Small intestine (tissue), 7 donors: ENCODE data around the gene SH2D1B. TPM values are rescaled to one million over a fixed set of nuclear protein-coding genes. Genes with fewer than 3 reads are reported as not detected.

Experiments
- DNase-seq, 2 donors: peaks; one replicate each; pipeline versions ENCODE4 v3.0.0 to v3.0.0-alpha.2; 2013
- FAIRE-seq: peaks from 2 replicates; lab custom pipeline; 2012; peaks lifted over from hg19 to GRCh38; lab: Jason Lieb, UNC
- H3K27ac ChIP-seq, 3 donors: one replicate each; pipeline ENCODE4 v1.5.1; 2013; ENCODE audit warnings: low read length in 2 of 3, mild to moderate bottlenecking in 2 of 3, control low read depth in 1 of 3, inconsistent platforms in 1 of 3, low read depth in 1 of 3, moderate library complexity in 1 of 3
- H3K27me3 ChIP-seq, 3 donors: one replicate each; pipeline ENCODE4 v1.6.1; 2013; ENCODE audit warnings: low read length in 3 of 3, inconsistent platforms in 1 of 3; ENCODE audit not compliant: control insufficient read depth in 3 of 3, insufficient read depth in 3 of 3
- H3K36me3 ChIP-seq, 3 donors: one replicate each; pipeline ENCODE4 v1.6.1; 2013; ENCODE audit warnings: low read length in 3 of 3, inconsistent platforms in 1 of 3, low read depth in 1 of 3, mild to moderate bottlenecking in 1 of 3, moderate library complexity in 1 of 3; ENCODE audit not compliant: control insufficient read depth in 3 of 3, insufficient read depth in 2 of 3
- H3K4me1 ChIP-seq, 3 donors: one replicate each; pipeline ENCODE4 v1.6.1; 2013; ENCODE audit warnings: low read length in 2 of 3, inconsistent platforms in 1 of 3, low read depth in 1 of 3, mild to moderate bottlenecking in 1 of 3, moderate library complexity in 1 of 3; ENCODE audit not compliant: control insufficient read depth in 3 of 3, insufficient read depth in 2 of 3
- H3K4me3 ChIP-seq, 3 donors: one replicate each; pipeline ENCODE4 v1.5.1; 2013; ENCODE audit warnings: low read length in 3 of 3, control low read depth in 1 of 3, inconsistent platforms in 1 of 3, low read depth in 1 of 3, mild to moderate bottlenecking in 1 of 3, moderate library complexity in 1 of 3
- H3K9me3 ChIP-seq, 2 donors: one replicate each; pipeline ENCODE4 v1.6.1; 2013; ENCODE audit warnings: low read depth in 1 of 2, low read length in 1 of 2; ENCODE audit not compliant: control insufficient read depth in 2 of 2, insufficient read depth in 1 of 2
- WGBS, 3 donors: extraction: QIAGEN DNeasy Blood & Tissue Kit; methylation state at CpG; one replicate each; pipeline ENCODE4 v1.1.7; 2013; 5-methylcytosine and 5-hydroxymethylcytosine counted together
- polyA plus RNA-seq, 4 donors: library from polyadenylated mRNA; stranded (reverse) in 3 of 4; unstranded in 1 of 4; fragments of 200-250 nt in 3 of 4; fragments of 120-200 nt in 1 of 4; gene quantifications; one replicate each; pipeline versions ENCODE4 v1.2.1 to v1.2.3, GENCODE V29; 2013
- donor health status: healthy with polysubstance abuse.
- donor health status: control.
- donor health status: control.
- donor health status: Bipolar disorder and iron deficiency.
- donor health status: healthy.

SH2D1B gene
- polyA plus RNA-seq, 4 donors: 0.33 to 2.0 (median 1.0) TPM

DNA sequence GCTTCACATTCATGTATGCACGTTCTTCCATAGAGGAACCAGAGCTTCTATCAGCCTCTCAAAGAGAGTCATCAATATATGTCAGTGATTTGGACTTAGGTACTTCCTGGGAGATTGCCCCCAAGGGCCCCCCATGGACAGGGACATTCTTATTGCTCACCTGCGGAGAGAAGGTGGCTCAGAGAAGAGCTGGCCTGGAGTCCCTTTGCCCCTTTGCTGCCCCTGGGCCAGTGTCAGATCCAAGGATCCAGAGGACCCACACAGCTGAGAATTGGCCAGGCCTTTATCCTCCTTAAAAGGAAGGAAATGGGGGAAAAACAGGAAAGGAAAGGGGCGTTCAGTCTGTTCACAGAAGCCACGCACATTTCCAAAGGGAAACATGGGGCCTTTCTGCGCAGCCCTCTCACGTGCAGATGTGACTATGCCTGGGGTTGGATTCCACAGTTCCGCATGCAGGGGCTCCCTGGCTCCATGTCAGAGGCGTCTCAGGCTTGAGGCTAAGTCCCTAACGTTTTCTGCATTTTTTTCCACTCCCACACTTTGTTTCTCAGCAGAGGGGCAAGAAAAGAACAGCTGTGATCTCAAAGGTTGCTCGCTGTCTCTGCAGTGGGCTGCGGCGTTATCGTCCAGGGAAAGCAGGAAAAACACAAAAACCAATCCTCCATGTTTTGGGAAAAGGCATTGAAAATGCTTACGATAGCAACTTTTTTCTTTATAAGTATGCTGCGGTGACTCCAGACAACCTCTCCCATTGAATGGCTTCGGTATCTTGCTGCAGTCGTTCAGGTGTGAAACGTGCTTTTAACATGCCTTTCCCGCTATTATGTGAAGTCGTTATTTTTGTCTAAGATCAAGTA is 24.5 kb downstream of the SH2D1B start:
- Histone ChIP-seq H3K9me3 (no peaks in the 10 kb centered on the region), H3K4me3 (no peak overlapping the region), H3K27ac (no peak overlapping the region), H3K27me3 (no peaks in the 10 kb centered on the region), H3K36me3 (peaks cover 0 to 36% (median 5%) of the 10 kb centered on the region in 3 donors), H3K4me1 (peaks cover 3 to 40% (median 15%) of the 10 kb centered on the region in 3 donors)
- DNase-seq: no peak
- 83 to 90% (median 88%) methylated on average over 20 of the region's 20 CpGs for WGBS, 3 donors
- no peak for FAIRE-seq

DNA sequence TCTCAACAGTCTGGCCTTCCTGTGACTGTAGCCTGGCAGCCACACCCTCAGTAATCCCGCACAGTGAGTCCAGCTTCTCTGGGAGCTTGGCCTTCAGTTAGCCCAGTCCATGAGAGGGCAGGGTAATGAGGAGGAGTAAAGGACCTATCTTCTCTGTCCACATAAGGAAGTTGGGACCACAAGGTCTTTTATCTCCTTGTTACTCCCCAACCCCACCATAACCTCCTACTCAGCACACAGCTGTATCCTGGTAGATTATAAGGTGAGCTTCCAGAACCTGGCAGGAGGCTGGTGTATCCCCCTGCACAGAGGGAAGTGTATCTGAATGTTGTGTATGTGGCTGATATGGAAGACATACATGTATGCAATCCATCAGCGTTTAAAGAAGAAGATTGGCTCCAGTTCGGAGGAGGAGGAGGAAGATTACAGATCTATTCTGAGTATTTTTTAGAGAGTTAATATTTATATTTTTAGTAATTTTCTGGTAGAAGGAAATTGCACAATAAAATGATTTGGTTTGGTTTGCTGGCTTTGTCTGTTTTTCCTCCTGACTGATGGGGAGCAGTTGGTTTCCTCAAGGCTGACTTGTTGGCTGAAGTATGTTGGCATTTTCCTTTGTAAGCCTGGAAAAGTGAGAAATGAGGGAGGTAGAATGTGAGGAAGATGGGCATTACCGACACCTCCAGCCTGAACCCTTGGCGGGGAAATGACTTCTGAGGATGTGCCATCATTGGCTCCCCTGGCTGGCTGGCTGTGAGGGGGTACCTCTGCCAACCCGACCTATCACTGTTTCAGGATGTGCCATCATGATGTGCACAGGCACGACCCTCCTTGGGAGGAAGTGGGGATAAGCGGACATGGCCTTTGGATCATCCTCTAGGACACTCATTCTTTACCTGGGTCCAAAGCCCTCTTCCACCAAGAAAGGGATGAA is 25.4 kb downstream of the SH2D1B start:
- H3K4me3 ChIP-seq: no peak overlapping the region
- DNase-seq (peak in 1 of 2 donors; percentile 51), FAIRE-seq (no peak)
- no peaks in the 10 kb centered on the region for H3K27me3 ChIP-seq
- H3K36me3 ChIP-seq: peaks cover 0 to 36% (median 5%) of the 10 kb centered on the region in 3 donors
- H3K9me3 ChIP-seq: no peaks in the 10 kb centered on the region
- no peak overlapping the region for H3K27ac ChIP-seq
- peaks cover 3 to 46% (median 12%) of the 10 kb centered on the region in 3 donors for H3K4me1 ChIP-seq
- 80 to 82% (median 80%) methylated on average over 8 of the region's 8 CpGs for WGBS, 3 donors

DNA sequence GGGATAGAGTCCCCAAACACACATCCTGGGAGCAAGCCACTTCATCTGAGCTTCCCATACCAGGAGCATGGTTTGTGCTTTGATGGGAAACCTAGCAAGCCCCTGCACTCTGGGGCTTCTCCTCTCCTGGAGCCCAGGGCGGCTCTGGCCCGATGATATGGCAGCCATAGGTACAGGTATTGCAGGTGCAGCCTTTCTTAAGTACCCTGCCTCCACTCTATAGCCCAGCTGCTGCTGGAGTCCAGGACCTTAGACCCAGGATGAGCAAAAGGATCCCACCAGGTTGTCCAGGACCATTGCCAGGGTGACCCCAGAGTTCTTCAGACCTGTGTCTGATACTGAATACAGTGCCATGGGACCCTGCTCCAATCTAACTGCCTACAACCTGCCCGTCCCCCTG is 26.2 kb downstream of the SH2D1B start:
- no peak for FAIRE-seq

DNA sequence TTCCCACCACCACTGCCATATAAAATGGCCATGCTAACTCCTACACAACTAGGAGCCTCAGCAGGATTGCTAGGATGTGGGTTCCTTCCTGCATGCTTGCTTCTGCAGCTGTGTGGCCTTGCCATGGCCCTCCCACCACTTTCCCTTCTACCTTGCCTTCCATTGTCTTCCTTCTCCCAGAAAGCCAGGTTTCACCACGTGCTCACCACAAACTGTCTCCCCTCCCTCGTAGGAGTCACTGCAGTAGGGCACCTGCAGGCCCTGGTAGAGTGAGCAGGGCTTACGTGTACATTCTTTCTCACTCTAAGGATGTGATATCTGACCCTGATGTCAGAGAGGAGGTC is 26.7 kb downstream of the SH2D1B start:
- WGBS, 3 donors: 72 to 82% (median 79%) methylated on average over 3 of the region's 3 CpGs
- peaks cover 0 to 36% (median 5%) of the 10 kb centered on the region in 3 donors for H3K36me3 ChIP-seq
- FAIRE-seq: no peak
- H3K27me3 ChIP-seq: no peaks in the 10 kb centered on the region
- H3K9me3 ChIP-seq: peaks cover 0 to 6% of the 10 kb centered on the region in 2 donors
- no peak overlapping the region for H3K4me3 ChIP-seq
- peaks cover 3 to 50% (median 20%) of the 10 kb centered on the region in 3 donors for H3K4me1 ChIP-seq
- H3K27ac ChIP-seq: no peak overlapping the region
- no peak for DNase-seq

More for the DNA sequence above, 26.2 kb downstream of the SH2D1B start:
- H3K4me1 ChIP-seq: peaks cover 3 to 47% (median 16%) of the 10 kb centered on the region in 3 donors
- H3K27ac ChIP-seq: no peak overlapping the region
- no peak for DNase-seq
- WGBS, 3 donors: 75 to 95% (median 76%) methylated on average over 3 of the region's 3 CpGs
- H3K27me3 ChIP-seq: no peaks in the 10 kb centered on the region
- no peak overlapping the region for H3K4me3 ChIP-seq
- peaks cover 0 to 6% of the 10 kb centered on the region in 2 donors for H3K9me3 ChIP-seq
- peaks cover 0 to 36% (median 5%) of the 10 kb centered on the region in 3 donors for H3K36me3 ChIP-seq

DNA sequence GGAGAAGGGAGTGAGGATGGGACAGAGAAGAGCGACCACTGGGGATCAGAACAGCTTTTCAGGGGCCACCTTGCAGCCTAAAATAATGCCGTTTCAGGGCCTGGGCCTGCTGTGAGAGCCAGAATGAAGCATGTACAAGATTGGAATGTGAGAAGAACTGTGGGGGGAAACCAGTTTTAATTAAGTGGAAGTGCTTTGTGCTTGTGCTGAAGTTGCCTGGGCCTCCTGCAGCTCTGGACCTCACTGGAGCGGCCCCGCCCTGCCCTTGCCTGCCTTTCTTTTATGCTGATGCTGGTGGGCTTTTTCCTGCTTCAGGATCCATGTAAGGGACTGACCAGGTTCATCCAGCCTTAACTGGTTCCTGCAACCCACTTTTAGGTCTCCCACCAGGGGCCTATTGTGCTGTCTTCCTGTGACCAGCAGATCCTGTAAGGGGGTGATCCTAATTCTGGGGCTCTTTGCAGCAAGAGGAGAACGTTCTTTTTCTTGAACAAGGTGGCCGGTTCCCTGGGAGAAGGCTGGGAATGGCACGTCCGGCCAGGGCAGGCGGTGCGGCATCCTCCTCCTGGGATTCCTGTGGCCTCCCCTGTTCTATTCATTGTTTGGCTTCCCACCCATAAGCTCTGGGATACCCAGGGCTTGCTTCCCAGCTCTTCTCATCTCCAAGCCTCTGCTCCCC is 27.2 kb downstream of the SH2D1B start:
- no peak for FAIRE-seq
- no peak for DNase-seq
- H3K27ac ChIP-seq: no peak overlapping the region
- 89 to 94% (median 93%) methylated on average over 10 of the region's 10 CpGs for WGBS, 3 donors
- peaks cover 0 to 39% (median 5%) of the 10 kb centered on the region in 3 donors for H3K36me3 ChIP-seq
- H3K9me3 ChIP-seq: peaks cover 0 to 6% of the 10 kb centered on the region in 2 donors
- no peaks in the 10 kb centered on the region for H3K27me3 ChIP-seq
- H3K4me1 ChIP-seq: peaks cover 3 to 46% (median 22%) of the 10 kb centered on the region in 3 donors
- no peak overlapping the region for H3K4me3 ChIP-seq

DNA sequence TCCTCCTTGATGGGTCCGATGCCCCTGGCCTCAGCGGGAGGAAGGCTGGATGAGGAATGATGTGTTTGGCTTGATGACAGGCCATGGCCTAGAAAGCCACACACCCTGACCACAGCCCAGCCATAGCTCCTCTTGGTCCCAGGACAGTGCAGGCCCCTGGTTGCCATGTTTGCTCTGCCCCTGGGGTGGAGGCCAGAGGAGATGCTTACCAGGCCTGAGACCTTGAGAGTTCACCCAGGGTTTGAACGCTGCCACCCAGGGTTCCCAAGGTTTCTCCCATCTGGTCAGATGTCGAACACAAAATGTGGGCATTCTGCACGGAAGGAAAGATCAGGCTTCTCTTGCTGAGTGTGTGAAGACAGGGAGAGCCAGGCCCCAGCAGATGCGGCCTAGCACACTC is 27.8 kb downstream of the SH2D1B start:
- DNase-seq (no peak), FAIRE-seq (no peak)
- H3K27me3 ChIP-seq: no peaks in the 10 kb centered on the region
- peaks cover 0 to 39% (median 5%) of the 10 kb centered on the region in 3 donors for H3K36me3 ChIP-seq
- H3K4me1 ChIP-seq: peaks cover 3 to 41% (median 22%) of the 10 kb centered on the region in 3 donors
- WGBS, 3 donors: 90 to 95% (median 93%) methylated on average over 6 of the region's 6 CpGs
- no peak overlapping the region for H3K4me3 ChIP-seq
- H3K9me3 ChIP-seq: peaks cover 0 to 6% of the 10 kb centered on the region in 2 donors
- no peak overlapping the region for H3K27ac ChIP-seq

DNA sequence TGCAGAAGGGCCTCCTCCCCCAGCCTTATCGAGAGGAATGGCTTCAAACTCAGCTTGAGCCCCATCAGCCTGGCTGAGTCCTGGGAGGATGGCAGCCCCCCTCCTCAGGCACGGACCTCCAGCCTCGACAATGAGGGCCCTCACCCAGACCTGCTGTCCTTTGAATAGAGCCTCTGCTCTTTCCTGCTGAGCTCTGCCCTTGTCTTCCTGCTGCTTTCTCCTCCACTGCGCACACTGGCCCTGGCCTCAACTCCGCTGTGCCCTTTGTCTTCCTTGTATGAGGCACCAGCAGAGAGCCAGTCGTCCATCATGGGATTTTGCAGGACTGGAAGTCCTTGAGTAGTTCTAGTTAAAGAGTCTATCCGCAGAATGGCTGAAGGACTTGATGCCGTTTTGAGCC is 28.4 kb downstream of the SH2D1B start:
- H3K36me3 ChIP-seq: peaks cover 0 to 39% (median 5%) of the 10 kb centered on the region in 3 donors
- no peaks in the 10 kb centered on the region for H3K27me3 ChIP-seq
- 90 to 94% (median 92%) methylated on average over 8 of the region's 8 CpGs for WGBS, 3 donors
- H3K4me1 ChIP-seq: peaks cover 3 to 35% (median 22%) of the 10 kb centered on the region in 3 donors
- no peak overlapping the region for H3K27ac ChIP-seq
- H3K4me3 ChIP-seq: no peak overlapping the region
- FAIRE-seq: no peak
- DNase-seq: no peak
- peaks cover 0 to 6% of the 10 kb centered on the region in 2 donors for H3K9me3 ChIP-seq
